Subcutaneous adipose tissue (tissue), 4 donors: ENCODE data around the gene ACOT9. TPM values are rescaled to one million over a fixed set of nuclear protein-coding genes. Genes with fewer than 3 reads are reported as not detected.

Experiments
- total RNA-seq, 4 donors: library from RNA; depleted of rRNA; stranded (reverse); fragments of >200 nt; gene quantifications; one replicate each; pipeline ENCODE4 v1.1.0, GENCODE V29; 2016
- TF ChIP-seq, protein P1 (sequence below): fragments of 450-650 bp; IDR thresholded peaks from one replicate; pipeline ENCODE4 v1.5.1; 2016; ENCODE audit warnings: low read depth, mild to moderate bottlenecking, control low read depth, antibody characterized with exemption, moderate library complexity

ACOT9 gene
- total RNA-seq, 4 donors from 2014 or later = 50.9 to 54.8 (median 51.4) TPM

DNA sequence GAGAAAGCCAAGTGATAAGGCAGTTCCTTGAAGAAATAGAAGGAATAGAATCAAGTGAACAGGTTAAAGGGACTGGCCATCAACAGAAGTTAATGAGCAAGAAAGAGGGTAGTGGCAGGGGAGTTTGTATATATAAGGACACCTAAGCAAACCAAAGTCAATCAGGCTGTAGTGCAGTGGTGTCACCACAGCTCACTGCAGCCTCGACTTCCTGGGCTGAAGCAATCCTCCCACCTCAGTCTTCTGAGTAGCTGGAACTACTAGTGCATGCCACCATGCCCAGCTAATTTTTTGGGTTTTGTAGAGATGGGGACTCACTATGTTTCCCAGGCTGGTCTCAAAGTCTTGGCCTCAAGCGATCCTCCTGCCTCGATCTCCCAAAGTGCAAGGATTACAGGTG is 15.9 kb downstream of the ACOT9 start:
- TF ChIP-seq, protein P1, sequence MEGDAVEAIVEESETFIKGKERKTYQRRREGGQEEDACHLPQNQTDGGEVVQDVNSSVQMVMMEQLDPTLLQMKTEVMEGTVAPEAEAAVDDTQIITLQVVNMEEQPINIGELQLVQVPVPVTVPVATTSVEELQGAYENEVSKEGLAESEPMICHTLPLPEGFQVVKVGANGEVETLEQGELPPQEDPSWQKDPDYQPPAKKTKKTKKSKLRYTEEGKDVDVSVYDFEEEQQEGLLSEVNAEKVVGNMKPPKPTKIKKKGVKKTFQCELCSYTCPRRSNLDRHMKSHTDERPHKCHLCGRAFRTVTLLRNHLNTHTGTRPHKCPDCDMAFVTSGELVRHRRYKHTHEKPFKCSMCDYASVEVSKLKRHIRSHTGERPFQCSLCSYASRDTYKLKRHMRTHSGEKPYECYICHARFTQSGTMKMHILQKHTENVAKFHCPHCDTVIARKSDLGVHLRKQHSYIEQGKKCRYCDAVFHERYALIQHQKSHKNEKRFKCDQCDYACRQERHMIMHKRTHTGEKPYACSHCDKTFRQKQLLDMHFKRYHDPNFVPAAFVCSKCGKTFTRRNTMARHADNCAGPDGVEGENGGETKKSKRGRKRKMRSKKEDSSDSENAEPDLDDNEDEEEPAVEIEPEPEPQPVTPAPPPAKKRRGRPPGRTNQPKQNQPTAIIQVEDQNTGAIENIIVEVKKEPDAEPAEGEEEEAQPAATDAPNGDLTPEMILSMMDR = no peak

GRCh38 chrX:23726191-23726590 is 16.9 kb downstream of the ACOT9 start:
- TF ChIP-seq, protein P1 = no peak

DNA sequence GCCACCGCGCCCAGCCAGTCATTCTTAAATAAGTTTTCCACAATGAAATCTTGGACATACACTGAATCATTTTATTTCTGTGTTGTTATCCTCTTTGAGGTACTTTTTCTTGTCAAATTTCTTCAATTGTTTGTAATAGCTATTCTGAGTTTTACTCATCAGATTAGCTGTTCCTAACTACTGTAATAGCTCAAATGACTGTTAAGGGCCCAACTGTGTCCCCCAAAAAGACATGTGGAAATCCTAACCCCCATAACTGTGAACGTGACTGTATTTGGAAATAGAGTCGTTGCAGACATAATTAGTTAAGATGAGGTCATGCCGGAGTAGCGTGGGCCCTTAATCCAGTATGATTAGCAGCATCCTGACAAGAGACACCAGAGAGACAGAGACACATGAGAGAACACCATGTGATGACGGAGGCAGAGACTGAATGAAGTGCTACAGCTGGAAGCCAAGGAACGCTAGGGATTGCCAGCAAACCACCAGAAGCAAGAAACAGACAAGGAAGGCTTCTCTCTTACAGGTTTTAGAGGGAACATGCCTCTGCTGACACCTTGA is 22.9 kb downstream of the ACOT9 start:
- TF ChIP-seq, protein P1 = no peak

GRCh38 chrX:23705235-23705634 is 37.8 kb downstream of the ACOT9 start:
- TF ChIP-seq, protein P1 = no peak

GRCh38 chrX:23704673-23705206 is 38.3 kb downstream of the ACOT9 start:
- TF ChIP-seq, protein P1 = no peak

- TF ChIP-seq, protein P1 = no peak
Observed at GRCh38 chrX:23699636-23700194, 43.4 kb downstream of the ACOT9 start.

GRCh38 chrX:23694606-23695005 is 48.5 kb downstream of the ACOT9 start:
- TF ChIP-seq, protein P1 = no peak
